Measurements from ENCODE around the gene ATXN2L.
"Not testable (repeated sequence)": the region's sequence is repeated elsewhere in the genome, so short reads cannot be mapped to it uniquely, and the experiment has no call there.

Gene ATXN2L

GRCh38 chr16:28869201-28869600 is 46.4 kb downstream of the ATXN2L start:
- no peak for DNase-seq (ENCODE audit: low spot score)

- DNase-seq (ENCODE audit: low spot score): no peak
Measured at GRCh38 chr16:28872952-28873351, 50.2 kb downstream of the ATXN2L start.

GRCh38 chr16:28873543-28874201 is 50.9 kb downstream of the ATXN2L start:
- no peak for DNase-seq (ENCODE audit: low spot score)

GRCh38 chr16:28874406-28874805 is 51.6 kb downstream of the ATXN2L start:
- DNase-seq (ENCODE audit: low spot score): no peak

- DNase-seq (ENCODE audit: low spot score): no peak
Measured at GRCh38 chr16:28875134-28876018, 52.6 kb downstream of the ATXN2L start.

- DNase-seq (ENCODE audit: low spot score): no peak
Measured at GRCh38 chr16:28876019-28876659, 53.3 kb downstream of the ATXN2L start.

GRCh38 chr16:28876973-28877654 is 54.3 kb downstream of the ATXN2L start:
- no peak for DNase-seq (ENCODE audit: low spot score)

- no peak for DNase-seq (ENCODE audit: low spot score)
Measured at GRCh38 chr16:28877655-28878000, 54.8 kb downstream of the ATXN2L start.

GRCh38 chr16:28878083-28878926 is 55.5 kb downstream of the ATXN2L start, which contains the start of gene ATP2A1:
Gene ATP2A1 (plus strand): TSS chr16:28878488. CDS start chr16:28878672, 184 bp downstream.
- DNase-seq (ENCODE audit: low spot score): no peak

- DNase-seq (ENCODE audit: low spot score): no peak
Measured at GRCh38 chr16:28879261-28879840, 56.6 kb downstream of the ATXN2L start.

- DNase-seq (ENCODE audit: low spot score): peak; percentile 74
Measured at GRCh38 chr16:28879841-28880588, 57.2 kb downstream of the ATXN2L start.

- no peak for DNase-seq (ENCODE audit: low spot score)
Measured at GRCh38 chr16:28880589-28880915, 57.8 kb downstream of the ATXN2L start.

- DNase-seq (ENCODE audit: low spot score): no peak
Measured at GRCh38 chr16:28880955-28881354, 58.2 kb downstream of the ATXN2L start.

- not testable (repeated sequence) for DNase-seq (ENCODE audit: low spot score)
Measured at GRCh38 chr16:28881565-28881964, 58.8 kb downstream of the ATXN2L start.

GRCh38 chr16:28882551-28883160 is 59.9 kb downstream of the ATXN2L start:
- no peak for DNase-seq (ENCODE audit: low spot score)

GRCh38 chr16:28883221-28883996 is 60.6 kb downstream of the ATXN2L start:
- DNase-seq (ENCODE audit: low spot score): no peak

GRCh38 chr16:28884045-28884444 is 61.2 kb downstream of the ATXN2L start:
- DNase-seq (ENCODE audit: low spot score): no peak

Data from globus pallidus (tissue), 1 donor.